PFSK-1 (cell line): ENCODE results near the gene SLCO6A1.

Experiments
- FOXP2 ChIP-seq: optimal IDR thresholded peaks from 2 replicates; pipeline ENCODE3; 2011; ENCODE audit warnings: borderline replicate concordance, control low read depth, inconsistent platforms; ENCODE audit not compliant: insufficient read depth; ENCODE audit errors: extremely low read length, extremely low read depth
- POLR2AphosphoS5 ChIP-seq: IDR thresholded peaks from 2 replicates; pipeline ENCODE4 v1.6.1; 2012; ENCODE audit warnings: low read depth, mild to moderate bottlenecking, control low read depth, low read length, moderate library complexity
- TAF1 ChIP-seq: IDR thresholded peaks from 2 replicates; pipeline ENCODE4 v1.6.1; 2012; ENCODE audit warnings: low read length, control low read depth, borderline replicate concordance; ENCODE audit not compliant: insufficient read depth

DNA sequence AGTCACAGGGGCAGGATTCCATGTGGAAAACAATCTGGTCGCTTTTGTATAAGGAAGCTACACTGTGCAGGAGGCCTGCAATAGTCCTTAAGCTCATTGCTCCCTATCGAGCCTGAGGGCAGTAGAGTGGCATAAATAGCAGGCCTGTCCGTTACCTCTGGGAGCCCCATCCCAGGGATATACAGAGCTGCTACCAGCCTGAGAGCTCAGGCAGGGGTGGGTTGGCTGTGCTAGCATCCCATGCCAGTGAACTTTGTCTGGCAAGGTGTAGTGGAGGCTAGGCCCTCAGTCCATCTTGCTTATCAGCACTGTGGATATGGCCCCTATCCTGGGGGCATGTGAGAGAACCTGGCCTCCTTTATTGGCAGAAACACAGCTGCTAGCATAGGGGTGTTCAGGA, 47.7 kb downstream of the SLCO6A1 start:
- no peak for TF ChIP-seq TAF1
- TF ChIP-seq FOXP2 = no peak
- TF ChIP-seq POLR2AphosphoS5 = no peak
